ENCODE results near the gene NDUFV2. TPM values are rescaled to one million over a fixed set of nuclear protein-coding genes. Genes with fewer than 3 reads are reported as not detected.

Gene NDUFV2
- total and polyA plus RNA-seq, 2 of the 13 experiments (the other 11 are each of a cell fraction or from before 2014, with no cell fraction given): 216 to 299 TPM

GRCh38 chr18:9101730-9102507 is 580 bp upstream of the NDUFV2 start (continued):
- TF ChIP-seq ZNF800 (CRISPR knock-in tag; IDR thresholded peaks at IDR 0.05) (peak; percentile 67; the same call in 1 of the 2 replicates), ZSCAN20 (CRISPR knock-in tag; IDR thresholded peaks at IDR 0.05; ENCODE audit: borderline replicate concordance) (no peak), ZNF367 (CRISPR knock-in tag; IDR thresholded peaks at IDR 0.05; ENCODE audit: borderline replicate concordance) (0 out of 2 replicates have a peak, but pooled peaks have one; percentile 13), ATF1 (CRISPR knock-in tag; IDR thresholded peaks at IDR 0.05) (peak; percentile 82), RXRB (CRISPR knock-in tag; IDR thresholded peaks at IDR 0.05; ENCODE audit: borderline replicate concordance) (peak; percentile 22; the same call in 1 of the 2 replicates), FOXA3 (CRISPR knock-in tag; IDR thresholded peaks at IDR 0.05) (peak; percentile 26; the same call in 1 of the 2 replicates), ELF1 (CRISPR knock-in tag; IDR thresholded peaks at IDR 0.05) (0 out of 2 replicates have a peak, but pooled peaks have one; percentile 35), FOXM1 (CRISPR knock-in tag; IDR thresholded peaks at IDR 0.05) (no peak), E2F2 (CRISPR knock-in tag; IDR thresholded peaks at IDR 0.05; ENCODE audit: borderline replicate concordance) (no peak), CREB1 (IDR thresholded peaks at IDR 0.05) (peak; percentile 84), CREB1 (CRISPR knock-in tag; IDR thresholded peaks at IDR 0.05) (peak; percentile 91)
